ENCODE results near the gene KLKB1.
A peak's percentile ranks its signal among the peaks of the same experiment; 100 is the strongest.

KLKB1 gene

GRCh38 chr4:186227221-186227620 is at the start of gene KLKB1:
KLKB1 (plus strand) TSS chr4:186227507; CDS start chr4:186228196, 689 bp downstream.
- peak; percentile 3 for DNase-seq

- no peak for DNase-seq
These were observed 39.2 kb upstream of the KLKB1 start for GRCh38 chr4:186188107-186188506.

DNA sequence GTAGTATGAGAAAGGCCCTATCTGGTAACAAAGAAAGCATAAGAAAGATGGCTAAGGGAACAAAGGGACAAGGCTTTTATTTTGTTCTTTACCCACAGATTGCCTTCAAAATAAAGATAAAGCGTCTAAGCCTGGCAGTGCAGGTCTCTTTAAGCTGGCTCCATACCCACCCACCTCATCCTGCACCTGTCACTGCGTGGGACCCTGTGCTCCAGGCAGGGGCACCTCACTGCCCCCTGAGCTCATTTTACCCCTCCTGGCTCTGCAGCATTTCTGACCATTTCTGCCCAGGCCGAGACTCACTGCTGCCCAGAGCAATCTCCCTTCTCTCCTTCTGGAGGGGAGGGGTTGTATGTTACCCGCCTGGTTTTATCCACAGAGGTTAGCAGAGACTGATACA is 37.7 kb upstream of the KLKB1 start:
- no peak for DNase-seq

DNA sequence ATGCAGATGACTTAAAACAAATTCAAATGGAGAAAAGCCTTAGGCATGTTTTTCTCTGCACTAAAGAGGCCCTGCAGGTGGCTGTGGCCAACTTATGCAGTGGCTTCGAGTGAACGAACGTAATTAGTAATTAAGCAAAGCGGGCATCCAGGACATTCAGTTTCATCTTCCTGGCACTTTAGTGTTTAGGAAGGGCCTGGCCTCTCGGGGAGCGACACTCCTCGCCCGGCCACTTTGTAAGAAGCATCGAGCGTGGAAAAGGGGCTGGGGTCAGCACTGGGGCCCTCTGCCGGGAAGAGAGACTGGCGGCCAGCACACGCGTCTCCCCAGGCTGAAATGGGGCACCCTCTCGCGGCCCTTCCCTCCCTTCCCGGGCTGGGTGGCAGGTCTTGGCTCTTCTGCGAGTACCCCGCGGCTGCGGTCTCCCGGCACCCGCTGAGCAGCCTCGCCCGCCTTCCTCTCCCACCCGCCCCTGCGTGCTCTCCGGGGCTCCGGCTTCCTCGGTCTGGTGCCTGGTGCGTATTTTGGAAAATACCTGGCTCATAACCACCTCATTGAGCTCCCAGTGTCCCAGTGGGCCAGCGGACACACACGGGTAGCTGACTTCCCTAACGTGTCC is 36.6 kb upstream of the KLKB1 start:
- peak; percentile 46 for DNase-seq

DNA sequence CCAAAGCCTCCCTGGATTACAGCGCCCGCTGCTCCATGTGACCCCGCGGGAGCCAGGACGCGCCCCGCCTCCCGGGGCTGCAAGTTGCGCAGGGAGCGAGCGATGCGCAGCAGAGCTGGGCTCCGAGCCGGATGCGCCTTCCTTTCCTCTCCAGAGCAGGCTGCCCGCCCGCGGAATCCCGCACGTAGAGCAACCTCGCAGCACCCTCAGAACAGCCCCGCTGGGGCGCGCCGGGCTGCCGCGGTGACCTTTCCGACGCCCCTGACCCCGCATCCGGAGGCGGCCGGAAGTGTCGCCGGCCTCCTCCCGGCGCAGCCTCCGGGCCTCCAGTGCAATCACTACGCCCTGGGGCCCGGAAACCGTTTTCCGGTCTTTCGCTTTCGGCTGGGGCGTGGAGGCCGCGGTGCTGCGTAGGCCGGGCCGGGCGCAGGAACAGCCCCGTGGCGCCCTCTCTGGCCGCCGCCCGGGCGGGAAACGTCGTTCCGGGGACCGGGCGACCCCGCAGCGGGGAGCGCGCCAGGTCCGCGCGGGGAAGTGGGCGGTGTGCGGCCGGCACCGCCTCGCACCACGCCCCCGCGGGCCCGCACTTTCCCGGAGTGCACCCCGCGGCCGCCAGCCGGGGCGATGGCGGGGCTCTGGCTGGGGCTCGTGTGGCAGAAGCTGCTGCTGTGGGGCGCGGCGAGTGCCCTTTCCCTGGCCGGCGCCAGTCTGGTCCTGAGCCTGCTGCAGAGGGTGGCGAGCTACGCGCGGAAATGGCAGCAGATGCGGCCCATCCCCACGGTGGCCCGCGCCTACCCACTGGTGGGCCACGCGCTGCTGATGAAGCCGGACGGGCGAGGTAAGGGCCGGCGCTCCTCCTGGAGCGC is 35.9 kb upstream of the KLKB1 start, which contains the start of gene CYP4V2:
CYP4V2 (plus strand) TSS at position 368 of the 866 bp plus-strand sequence; CDS start at position 625, 257 bp downstream.
- peak; percentile 75 for DNase-seq

DNA sequence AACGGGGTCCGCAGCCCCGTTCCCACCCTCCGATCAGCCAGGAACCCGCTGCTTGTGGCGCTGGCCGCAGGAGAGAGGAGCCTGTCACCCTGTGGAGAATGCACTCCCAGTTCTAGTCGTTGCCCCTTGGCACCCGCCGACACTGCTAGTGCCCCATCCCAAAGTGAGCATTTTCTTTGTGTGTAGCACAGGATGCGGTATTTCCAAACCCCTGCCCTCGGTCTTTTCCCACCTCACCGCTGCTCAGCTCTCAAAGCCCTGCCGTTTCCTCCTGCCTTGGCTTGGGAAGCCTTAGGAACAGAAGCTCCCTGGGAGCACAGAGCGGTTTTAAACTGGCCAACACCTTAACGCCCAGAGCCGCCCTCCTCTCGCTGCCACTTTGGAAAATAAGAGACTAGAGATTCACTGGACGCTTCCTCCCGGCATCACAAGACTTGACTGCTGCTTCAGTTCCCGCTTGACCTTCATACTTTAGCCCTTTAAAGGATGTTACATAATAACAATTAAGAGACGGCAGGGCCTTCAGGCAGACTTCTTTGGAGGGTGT is 35.2 kb upstream of the KLKB1 start:
- DNase-seq, result peak; percentile 25

DNA sequence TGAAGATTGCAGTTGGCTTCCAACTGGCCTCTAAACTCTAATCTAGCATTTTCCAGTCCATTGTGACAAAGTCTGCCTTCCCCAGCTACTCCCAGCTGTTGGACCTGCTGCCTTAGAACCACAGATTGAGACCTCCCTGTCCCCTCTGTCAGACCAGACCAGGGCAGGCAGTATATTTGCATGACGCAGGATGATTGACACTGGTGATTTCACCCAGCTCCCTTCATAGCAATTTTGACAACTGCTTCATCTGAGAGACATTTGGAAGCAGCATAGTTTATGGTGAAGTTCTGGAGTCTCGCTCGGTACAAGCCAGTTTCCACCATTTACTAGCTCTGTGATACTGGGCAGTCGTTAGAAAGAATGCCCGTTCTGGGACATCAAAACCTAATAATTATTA is 33.5 kb upstream of the KLKB1 start:
- DNase-seq, result no peak

DNA sequence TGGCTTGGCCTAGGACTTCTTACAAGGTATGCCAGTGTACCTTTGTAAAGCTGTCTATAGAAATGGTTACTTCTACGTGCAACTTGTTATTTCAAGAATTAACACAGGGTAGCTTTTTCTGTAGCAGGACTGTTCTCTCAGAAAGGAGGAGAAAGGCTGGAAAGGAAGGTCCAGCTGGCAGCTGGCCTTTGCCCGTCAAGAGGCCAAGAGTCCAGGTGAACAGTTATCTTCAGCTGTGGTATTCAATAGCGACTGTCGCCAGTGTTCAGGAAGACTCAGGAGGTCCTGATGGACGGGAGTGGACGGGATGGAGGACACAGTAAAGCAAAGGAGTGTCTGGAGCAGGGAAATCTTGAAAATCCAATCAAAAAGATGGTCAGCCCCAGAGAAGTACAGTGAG is 31.2 kb upstream of the KLKB1 start:
- no peak for DNase-seq

- no peak for DNase-seq
These were observed 26.8 kb upstream of the KLKB1 start for GRCh38 chr4:186200516-186200915.

GRCh38 chr4:186201010-186201409 is 26.3 kb upstream of the KLKB1 start:
- DNase-seq, result no peak

GRCh38 chr4:186201535-186202230 is 25.6 kb upstream of the KLKB1 start:
- no peak for DNase-seq

- no peak for DNase-seq
These were observed 24.7 kb upstream of the KLKB1 start for GRCh38 chr4:186202490-186203140.

DNA sequence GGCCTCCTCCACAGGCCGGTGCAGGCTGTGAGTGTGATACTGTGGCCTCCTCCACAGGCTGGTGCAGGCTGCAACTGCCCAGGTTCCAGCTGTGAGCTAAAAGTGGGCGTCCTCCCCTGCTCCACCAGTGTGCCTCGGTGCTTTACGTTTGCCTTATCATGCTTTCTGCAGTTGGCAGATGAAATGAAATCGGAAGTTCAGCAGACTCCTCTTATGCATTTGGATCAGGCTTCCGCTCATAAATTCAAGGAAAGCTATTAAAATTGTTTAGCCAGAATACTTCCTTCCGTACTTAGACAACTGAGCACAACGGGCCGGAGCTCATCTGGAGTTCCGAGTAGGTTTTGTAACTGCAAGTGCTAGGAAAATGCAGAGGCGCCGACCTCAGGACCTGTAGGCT is 23.9 kb upstream of the KLKB1 start:
- DNase-seq, result no peak

DNA sequence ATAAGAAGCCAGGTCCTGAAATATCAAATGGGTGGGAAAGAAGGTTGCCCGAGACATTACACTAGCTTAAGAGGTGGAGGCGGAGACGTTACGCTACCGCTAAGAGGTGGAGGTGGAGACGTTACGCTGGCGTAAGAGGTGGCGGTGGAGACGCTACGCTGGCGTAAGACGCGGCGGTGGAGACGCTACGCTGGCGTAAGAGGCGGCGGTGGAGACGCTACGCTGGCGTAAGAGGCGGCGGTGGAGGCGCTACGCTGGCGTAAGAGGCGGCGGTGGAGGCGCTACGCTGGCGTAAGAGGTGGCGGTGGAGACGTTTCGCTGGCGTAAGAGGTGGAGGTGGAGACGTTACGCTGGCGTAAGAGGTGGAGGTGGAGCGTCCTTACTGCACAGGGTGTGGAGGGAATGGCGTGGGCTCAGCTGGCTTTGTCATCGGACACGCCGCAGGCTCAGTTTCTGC is 23.2 kb upstream of the KLKB1 start:
- peak; percentile 53 for DNase-seq

- DNase-seq, result no peak
These were observed 22.6 kb upstream of the KLKB1 start for GRCh38 chr4:186204686-186205085.

DNA sequence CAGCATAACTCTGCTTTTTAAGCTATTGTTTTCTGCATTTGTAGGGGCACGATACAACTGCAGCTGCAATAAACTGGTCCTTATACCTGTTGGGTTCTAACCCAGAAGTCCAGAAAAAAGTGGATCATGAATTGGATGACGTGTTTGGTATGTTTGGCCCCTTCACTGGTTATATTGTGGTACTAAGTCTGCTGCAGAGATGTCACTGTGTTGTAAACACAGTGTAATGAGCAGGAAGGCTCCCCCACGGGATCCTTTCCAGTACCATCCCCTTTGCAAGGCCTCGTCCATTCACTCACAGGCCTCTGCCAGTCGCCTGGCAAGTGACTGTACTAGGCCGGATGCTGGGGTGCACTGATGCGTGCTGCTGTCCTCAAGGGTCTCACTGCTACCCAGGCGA is 22.2 kb upstream of the KLKB1 start:
- no peak for DNase-seq

DNA sequence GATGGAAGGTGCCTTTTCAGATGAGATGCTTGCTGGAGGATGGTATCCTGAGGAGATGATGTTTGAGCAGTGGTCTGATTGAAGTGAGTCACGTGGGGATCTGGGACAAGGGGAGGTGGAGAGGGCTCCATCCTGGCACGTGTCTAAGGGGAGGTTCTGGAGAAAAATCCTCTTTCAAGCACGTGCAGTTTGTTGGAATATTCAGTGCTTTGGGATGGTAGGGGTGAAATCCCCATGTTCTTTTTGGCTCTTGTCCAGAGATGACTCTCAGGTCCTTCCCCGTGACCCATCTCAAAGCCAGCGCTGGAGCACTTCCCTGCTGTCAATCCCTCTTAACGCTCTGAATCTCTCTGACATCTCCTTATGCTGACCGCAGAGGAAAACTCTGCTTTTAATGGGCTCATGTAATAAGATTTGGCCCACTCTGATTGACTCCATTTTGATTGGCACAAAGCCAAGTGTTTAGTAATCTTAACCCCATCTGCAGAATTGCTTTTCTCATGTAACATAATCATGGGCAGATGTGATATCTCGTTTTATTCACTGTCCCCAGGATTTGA is 10.8 kb upstream of the KLKB1 start:
- peak; percentile 12 for DNase-seq

DNA sequence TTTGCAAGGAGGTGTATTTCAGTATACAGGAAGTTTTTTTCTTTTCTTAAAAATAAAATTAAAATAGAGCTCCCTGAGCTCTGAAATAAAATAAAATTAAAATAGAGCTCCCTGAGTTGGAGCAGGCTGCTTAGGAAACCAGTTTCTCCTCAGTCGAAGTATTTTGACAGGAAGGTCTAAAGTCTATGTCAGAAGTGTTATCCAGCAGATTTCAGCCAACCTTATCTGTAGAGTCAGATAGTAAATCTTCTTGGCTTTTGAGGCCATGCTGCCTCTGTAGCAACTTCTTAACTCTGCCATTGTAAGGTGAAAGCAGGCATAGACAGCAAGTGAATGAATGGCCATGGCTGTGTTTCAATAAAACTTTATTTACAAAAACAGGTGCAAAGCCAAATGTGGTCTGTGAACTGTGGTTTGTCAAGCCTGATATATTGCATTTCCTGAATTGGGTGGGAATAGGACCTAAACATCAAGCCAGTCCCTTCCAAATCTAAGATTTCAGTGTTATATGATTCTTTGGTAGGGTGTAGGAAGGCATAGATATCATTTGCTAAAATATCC is 9.5 kb upstream of the KLKB1 start:
- no peak for DNase-seq

DNA sequence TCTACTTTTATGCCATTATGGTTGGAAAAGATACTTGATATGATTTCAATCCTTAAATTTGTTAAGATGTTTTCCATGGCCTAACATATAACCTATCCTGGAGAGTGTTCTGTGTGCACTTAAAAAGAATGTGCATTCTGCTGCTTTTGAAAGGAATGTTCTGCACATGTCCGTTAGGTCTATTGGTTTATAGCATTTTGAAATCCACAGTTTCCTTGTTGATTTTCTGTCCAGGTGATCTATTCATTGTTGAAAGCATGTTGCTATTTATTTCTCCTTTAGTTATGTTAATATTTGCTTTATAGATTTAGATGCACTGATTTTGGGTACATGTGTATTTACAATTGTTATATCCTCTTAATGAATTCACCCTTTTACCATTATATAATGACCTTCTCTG is 5.7 kb upstream of the KLKB1 start:
- no peak for DNase-seq

- no peak for DNase-seq
These were observed 1.5 kb upstream of the KLKB1 start for GRCh38 chr4:186225848-186226247.

DNA sequence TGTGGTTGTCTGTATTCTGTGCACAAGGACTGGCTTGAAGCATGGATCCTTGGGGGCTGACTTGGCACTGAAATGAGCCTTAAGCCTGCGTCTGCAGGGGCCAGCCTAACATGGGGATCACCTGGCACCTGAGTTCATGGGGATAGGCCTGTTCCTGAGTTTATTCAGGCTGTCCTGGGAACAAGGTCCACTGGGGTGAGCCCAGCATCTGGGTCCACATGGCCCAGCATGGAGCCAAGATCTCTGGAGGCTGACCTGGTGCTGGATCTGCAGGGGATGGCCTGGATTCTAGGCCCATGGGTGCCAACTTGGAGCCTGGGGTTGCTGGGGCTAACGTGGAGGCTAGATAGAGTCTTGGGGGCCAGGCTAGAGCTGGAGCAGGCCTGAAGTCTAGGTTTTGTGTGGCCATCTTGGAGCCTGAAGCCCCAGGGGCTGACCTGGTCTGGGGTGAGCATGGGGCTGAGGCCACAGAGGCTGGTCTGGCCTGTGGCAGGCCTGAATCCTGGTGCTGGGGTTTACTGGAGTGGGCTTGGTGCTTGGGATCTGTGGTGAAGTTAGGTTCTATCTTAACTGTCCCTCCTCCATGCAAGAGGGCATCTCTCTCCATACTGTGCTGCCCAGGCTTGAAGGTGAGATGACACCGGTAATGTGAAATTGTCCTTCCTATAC is 652 bp upstream of the KLKB1 start:
- DNase-seq, result no peak

All from NCI-H1092 (cell line).